IMR-90 (cell line): ENCODE data around the gene LRRFIP1. TPM values are rescaled to one million over a fixed set of nuclear protein-coding genes. Genes with fewer than 3 reads are reported as not detected.
A peak's percentile ranks its signal among the peaks of the same experiment; 100 is the strongest.

Experiments used
- ATAC-seq: fragments of 200-7000 bp; cut with Tn5 transposase; 2 replicates; pipeline ENCODE4 v1.9.1; 2020; ENCODE audit warnings: low read depth, mild to moderate bottlenecking, moderate library complexity
- BruUV-seq: library from RNA; stranded (reverse); fragments of 400-500 nt; replicated peaks from 2 replicates; lab custom pipeline; 2021; lab: Mats Ljungman, UMichigan
- CTCF ChIA-PET: fragments of 300-600 bp; formaldehyde crosslinking; extraction: SDS; loops from one replicate; lab custom pipeline; 2021; ENCODE audit warnings: antibody characterized with exemption; lab: Yijun Ruan, JAX
- POLR2A ChIA-PET: fragments of 300-600 bp; sonication (Branson Sonifier 250); formaldehyde crosslinking; loops from one replicate; lab custom pipeline; 2022; ENCODE audit warnings: antibody characterized with exemption; ENCODE audit not compliant: unreplicated experiment; lab: Charles Lee
- DNase-seq: peaks from one replicate; pipeline ENCODE4 v3.0.0; 2013
- H2AFZ ChIP-seq: replicated peaks from 2 replicates; pipeline ENCODE3; 2013; ENCODE audit warnings: low read length, mild to moderate bottlenecking; ENCODE audit not compliant: poor library complexity
- H2AK5ac ChIP-seq: 2 replicates; pipeline ENCODE4 v1.6.1; 2013; ENCODE audit warnings: low read depth, low read length, inconsistent platforms
- H2AK9ac ChIP-seq: replicated peaks from 2 replicates; pipeline ENCODE3; 2013; ENCODE audit warnings: mild to moderate bottlenecking, low read depth, low read length, moderate library complexity; ENCODE audit not compliant: poor library complexity
- H2BK120ac ChIP-seq: 2 replicates; pipeline ENCODE4 v1.6.1; 2013; ENCODE audit warnings: low read depth, low read length, inconsistent platforms
- H2BK15ac ChIP-seq: 3 replicates; pipeline ENCODE4 v1.6.1; 2013; ENCODE audit warnings: low read depth, low read length, inconsistent platforms
- H2BK20ac ChIP-seq: 2 replicates; pipeline ENCODE4 v1.6.1; 2013; ENCODE audit warnings: low read depth, mild to moderate bottlenecking, inconsistent platforms, low read length, moderate library complexity
- H2BK5ac ChIP-seq: 2 replicates; pipeline ENCODE4 v1.6.1; 2013; ENCODE audit warnings: mild to moderate bottlenecking, low read depth, low read length, inconsistent platforms; ENCODE audit not compliant: poor library complexity, severe bottlenecking
- H3K14ac ChIP-seq: replicated peaks from 2 replicates; pipeline ENCODE4 v1.6.1; 2013; ENCODE audit warnings: low read depth, low read length, inconsistent platforms
- H3K18ac ChIP-seq: 2 replicates; pipeline ENCODE4 v1.6.1; 2013; ENCODE audit warnings: low read depth, low read length, control low read depth
- H3K23ac ChIP-seq: 2 replicates; pipeline ENCODE4 v1.6.1; 2013; ENCODE audit warnings: low read depth, low read length, inconsistent platforms
- H3K27ac ChIP-seq: 2 replicates; pipeline ENCODE4 v1.5.1; 2013; ENCODE audit warnings: mild to moderate bottlenecking, control low read depth, low read length; ENCODE audit not compliant: insufficient read depth
- H3K27me3 ChIP-seq: 2 replicates; pipeline ENCODE4 v1.6.1; 2013; ENCODE audit warnings: low read length; ENCODE audit not compliant: control insufficient read depth, insufficient read depth
- H3K36me3 ChIP-seq: 2 replicates; pipeline ENCODE4 v1.6.1; 2013; ENCODE audit warnings: low read length, mixed read lengths; ENCODE audit not compliant: control insufficient read depth, insufficient read depth
- H3K4ac ChIP-seq: 2 replicates; pipeline ENCODE4 v1.6.1; 2013; ENCODE audit warnings: low read depth, low read length, inconsistent platforms
- H3K4me1 ChIP-seq: 2 replicates; pipeline ENCODE4 v1.6.1; 2013; ENCODE audit warnings: low read length, mixed read lengths; ENCODE audit not compliant: control insufficient read depth, insufficient read depth
- H3K4me2 ChIP-seq: 2 replicates; pipeline ENCODE4 v1.6.1; 2013; ENCODE audit warnings: low read depth, mild to moderate bottlenecking, control low read depth, low read length, moderate library complexity
- H3K4me3 ChIP-seq: 2 replicates; pipeline ENCODE4 v1.5.1; 2013; ENCODE audit warnings: low read depth, mild to moderate bottlenecking, control low read depth, low read length, moderate library complexity; ENCODE audit not compliant: insufficient read depth
- H3K56ac ChIP-seq: 2 replicates; pipeline ENCODE4 v1.6.1; 2013; ENCODE audit warnings: low read length, inconsistent platforms; ENCODE audit not compliant: insufficient read depth; ENCODE audit errors: extremely low read depth
- H3K79me1 ChIP-seq, 2 experiments: 2 replicates each; pipeline ENCODE4 v1.6.1; 2013; ENCODE audit warnings: low read length in 2 of 2, inconsistent platforms in 1 of 2, low read depth in 1 of 2
- H3K9ac ChIP-seq: 2 replicates; pipeline ENCODE4 v1.6.1; 2013; ENCODE audit warnings: low read depth, low read length, control low read depth
- H3K9me1 ChIP-seq: 2 replicates; pipeline ENCODE4 v1.6.1; 2013; ENCODE audit warnings: low read length, inconsistent platforms; ENCODE audit not compliant: insufficient read depth
- H3K9me3 ChIP-seq: 2 replicates; pipeline ENCODE4 v1.6.1; 2013; ENCODE audit warnings: low read length; ENCODE audit not compliant: control insufficient read depth, insufficient read depth
- H4K20me1 ChIP-seq: 2 replicates; pipeline ENCODE4 v1.6.1; 2013; ENCODE audit warnings: low read length, inconsistent platforms; ENCODE audit not compliant: insufficient read depth
- H4K5ac ChIP-seq: 2 replicates; pipeline ENCODE4 v1.6.1; 2013; ENCODE audit warnings: mild to moderate bottlenecking, low read depth, low read length, control low read depth
- H4K8ac ChIP-seq, 2 experiments: 2 replicates each; pipeline ENCODE4 v1.6.1; 2013; ENCODE audit warnings: low read depth in 2 of 2, low read length in 2 of 2, control low read depth in 1 of 2, inconsistent platforms in 1 of 2
- H4K91ac ChIP-seq: 2 replicates; pipeline ENCODE4 v1.6.1; 2013; ENCODE audit warnings: low read depth, low read length, inconsistent platforms; ENCODE audit not compliant: insufficient read depth
- BHLHE40 ChIP-seq: fragments of 150-350 bp; IDR thresholded peaks from 2 replicates; pipeline ENCODE4 v1.6.1; 2016; ENCODE audit warnings: mild to moderate bottlenecking, low read depth, low read length
- CEBPB ChIP-seq: IDR thresholded peaks from 2 replicates; pipeline ENCODE4 v1.6.1; 2012; ENCODE audit warnings: low read depth, low read length, improper control_type of control experiment
- MAFK ChIP-seq: IDR thresholded peaks from 2 replicates; pipeline ENCODE4 v1.6.1; 2012; ENCODE audit warnings: low read depth, low read length, improper control_type of control experiment
- MAZ ChIP-seq: IDR thresholded peaks from 2 replicates; pipeline ENCODE4 v1.6.1; 2012; ENCODE audit warnings: low read depth, mild to moderate bottlenecking, low read length, improper control_type of control experiment, moderate library complexity, borderline replicate concordance
- MXI1 ChIP-seq: IDR thresholded peaks from 2 replicates; pipeline ENCODE4 v1.6.1; 2012; ENCODE audit warnings: low read depth, mild to moderate bottlenecking, low read length, moderate library complexity, borderline replicate concordance
- WGBS, 2 experiments: methylation state at CpG; one replicate each; pipeline versions ENCODE4 v1.1.5 to v1.1.7; 2013; ENCODE audit warnings: missing lambda C conversion rate in 2 of 2; ENCODE audit not compliant: insufficient read length in 1 of 2; ENCODE audit errors: extremely low coverage in 2 of 2; 5-methylcytosine and 5-hydroxymethylcytosine counted together
- dilution Hi-C: fragments of 300-500 bp; cut with HindIII; formaldehyde crosslinking; loops from one replicate; pipeline ENCODE4 v1.14.3; 2018; ENCODE audit warnings: low sequenced_read_pairs; ENCODE audit not compliant: unreplicated experiment
- in situ Hi-C: fragments of 300-500 bp; cut with MboI; formaldehyde crosslinking; loops from 3 replicates; pipeline ENCODE4 v1.14.3; 2019; ENCODE audit warnings: low sequenced_read_pairs, inconsistent platforms, mixed read lengths
- intact Hi-C: fragments of 100-400 bp; cut with micrococcal nuclease; formaldehyde crosslinking; loops from 2 replicates; pipeline ENCODE4 v1.10.0; 2022
- polyA plus RNA-seq, 3 experiments: library from polyadenylated mRNA; depleted of rRNA; stranded (reverse); fragments of >200 nt; gene quantifications; 2 replicates each; pipeline ENCODE4 v1.2.3, GENCODE V29; 2012; ENCODE audit warnings: low replicate concordance in 1 of 3
- total RNA-seq: library from RNA; depleted of rRNA; stranded (reverse); fragments of >200 nt; gene quantifications from 2 replicates; pipeline ENCODE4 v1.2.3, GENCODE V29; 2012

LRRFIP1 gene
- total and polyA plus RNA-seq, 2 of the 4 experiments (the other 2 are of a cell fraction) = 52.2 to 54.4 TPM

DNA sequence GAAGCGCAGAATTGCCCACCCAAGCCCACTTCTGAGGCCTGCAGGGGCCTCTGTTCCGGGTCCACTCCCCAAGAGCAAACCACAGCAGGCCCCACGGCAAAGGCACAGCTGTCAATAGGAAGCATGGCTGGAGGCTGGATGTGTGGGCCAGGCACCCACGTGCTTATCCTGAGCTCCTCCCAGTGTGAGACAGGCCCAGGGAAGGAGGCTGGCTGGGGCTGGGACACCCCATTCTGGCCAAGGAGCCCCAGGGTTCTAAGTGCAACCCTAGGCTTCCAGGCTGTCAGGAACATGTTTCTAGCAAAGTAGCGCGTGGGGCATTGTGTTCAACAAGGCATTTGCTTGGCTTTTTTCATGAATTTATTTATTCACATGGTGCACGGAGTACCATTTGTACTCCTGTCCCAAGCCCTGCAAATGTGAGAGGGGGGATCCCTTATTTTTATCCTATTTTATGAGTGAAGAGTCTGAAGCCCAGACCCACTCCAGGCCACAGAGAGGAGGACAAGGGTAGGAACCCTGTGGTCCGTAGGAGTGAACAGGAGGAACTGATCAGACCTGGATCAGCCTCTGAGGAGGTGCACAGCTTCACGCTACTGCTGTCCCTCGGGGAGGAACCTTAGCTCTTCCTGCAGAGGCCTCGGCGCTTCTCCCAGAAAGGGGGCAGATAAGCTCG lies 30.7 kb upstream of the LRRFIP1 start:
- H3K23ac ChIP-seq = no peak overlapping the region
- H3K9me1 ChIP-seq = 0 out of 2 replicates have a peak, but pooled peaks cover 3% of the 10 kb centered on the region
- no peaks in the 10 kb centered on the region for H3K36me3 ChIP-seq
- intact Hi-C loops (no loop called here), in situ Hi-C loops (no loop called here), dilution Hi-C loops (no loop called here)
- H3K9me3 ChIP-seq = no peaks in the 10 kb centered on the region
- 85% methylated on average over 9 of the region's 13 CpGs; no CpG with 5 or more reads in 1 of the 2 experiments for WGBS, 2 experiments
- no peak overlapping the region for H4K5ac ChIP-seq
- no peaks in the 10 kb centered on the region for H3K79me1 ChIP-seq
- H3K18ac ChIP-seq = no peak overlapping the region
- DNase-seq (no peak), ATAC-seq (no peak)
- H2AK5ac ChIP-seq = no peak overlapping the region
- no peak overlapping the region for H2BK120ac ChIP-seq
- H2BK5ac ChIP-seq = no peak overlapping the region
- H3K4me3 ChIP-seq = no peak overlapping the region
- H3K4ac ChIP-seq = no peak overlapping the region
- no peak overlapping the region for H3K9ac ChIP-seq
- peak overlapping the region; percentile 19 for H2AFZ ChIP-seq
- H3K27ac ChIP-seq = no peak overlapping the region
- H4K8ac ChIP-seq = no peak overlapping the region
- H2BK20ac ChIP-seq = no peak overlapping the region
- BruUV-seq = no TSS peak
- ChIA-PET CTCF (no interaction called here), POLR2A (no interaction called here)
- H3K4me2 ChIP-seq = no peak overlapping the region
- peaks cover 7% of the 10 kb centered on the region for H3K4me1 ChIP-seq
- no peak overlapping the region for H2BK15ac ChIP-seq
- TF ChIP-seq MAZ (no peak), MAFK (no peak), MXI1 (no peak), CEBPB (no peak), BHLHE40 (no peak)
- no peaks in the 10 kb centered on the region for H4K20me1 ChIP-seq
- H3K14ac ChIP-seq = no peak overlapping the region
- H3K27me3 ChIP-seq = no peaks in the 10 kb centered on the region
- no peak overlapping the region for H3K56ac ChIP-seq
- no peak overlapping the region for H4K91ac ChIP-seq
- no peak overlapping the region for H2AK9ac ChIP-seq
